Astrocyte (in vitro differentiated cells and primary cell): ENCODE results near the gene TMCC1. TPM values are rescaled to one million over a fixed set of nuclear protein-coding genes. Genes with fewer than 3 reads are reported as not detected.

ENCODE experiments used
- DNase-seq: peaks from one replicate; pipeline ENCODE4 v3.0.0-alpha.2; 2010; ENCODE audit warnings: low read depth
- FAIRE-seq: peaks from 2 replicates; lab custom pipeline; 2011; peaks lifted over from hg19 to GRCh38; lab: Jason Lieb, UNC
- H2AFZ ChIP-seq: 2 replicates; pipeline ENCODE4 v1.6.0; 2012; ENCODE audit warnings: low read depth, low read length, inconsistent platforms
- H3K27ac ChIP-seq: 2 replicates; pipeline ENCODE4 v1.5.1; 2011; ENCODE audit warnings: low read depth, low read length, inconsistent platforms
- H3K27me3 ChIP-seq: 2 replicates; pipeline ENCODE4 v1.6.0; 2011; ENCODE audit warnings: low read length, inconsistent platforms; ENCODE audit not compliant: insufficient read depth
- H3K36me3 ChIP-seq: 2 replicates; pipeline ENCODE4 v1.5.1; 2011; ENCODE audit warnings: low read length, inconsistent platforms; ENCODE audit not compliant: insufficient read depth
- H3K4me1 ChIP-seq: 2 replicates; pipeline ENCODE4 v1.5.1; 2011; ENCODE audit warnings: low read length, inconsistent platforms; ENCODE audit not compliant: insufficient read depth
- H3K4me2 ChIP-seq: 2 replicates; pipeline ENCODE4 v1.6.0; 2012; ENCODE audit warnings: low read length, inconsistent platforms
- H3K4me3 ChIP-seq: 2 replicates; pipeline ENCODE4 v1.5.1; 2011; ENCODE audit warnings: low read depth, mild to moderate bottlenecking, low read length, inconsistent platforms; ENCODE audit not compliant: insufficient read depth
- H3K79me2 ChIP-seq: 2 replicates; pipeline ENCODE4 v1.6.0; 2012; ENCODE audit warnings: mild to moderate bottlenecking, low read length, inconsistent platforms; ENCODE audit not compliant: insufficient read depth
- H3K9ac ChIP-seq: 2 replicates; pipeline ENCODE4 v1.6.0; 2012; ENCODE audit warnings: mild to moderate bottlenecking, low read length, inconsistent platforms
- H3K9me3 ChIP-seq: 2 replicates; pipeline ENCODE4 v1.5.1; 2012; ENCODE audit warnings: low read depth, mild to moderate bottlenecking, low read length, inconsistent platforms; ENCODE audit not compliant: insufficient read depth
- H4K20me1 ChIP-seq: 2 replicates; pipeline ENCODE4 v1.6.0; 2012; ENCODE audit warnings: low read length, inconsistent platforms; ENCODE audit not compliant: insufficient read depth
- H3K27ac Mint-ChIP-seq: one replicate; pipeline ENCODE4 v1.8.0; 2021; ENCODE audit warnings: mild to moderate bottlenecking, mixed read lengths; ENCODE audit not compliant: unreplicated experiment
- H3K27me3 Mint-ChIP-seq: one replicate; pipeline ENCODE4 v1.8.0; 2021; ENCODE audit warnings: low read depth, mixed read lengths; ENCODE audit not compliant: unreplicated experiment
- H3K36me3 Mint-ChIP-seq: one replicate; pipeline ENCODE4 v1.8.0; 2021; ENCODE audit warnings: low read depth, mixed read lengths; ENCODE audit not compliant: unreplicated experiment
- H3K4me1 Mint-ChIP-seq: one replicate; pipeline ENCODE4 v1.8.0; 2021; ENCODE audit warnings: low read depth, mixed read lengths; ENCODE audit not compliant: unreplicated experiment
- H3K4me3 Mint-ChIP-seq: one replicate; pipeline ENCODE4 v1.8.0; 2021; ENCODE audit warnings: mild to moderate bottlenecking, moderate library complexity, mixed read lengths; ENCODE audit not compliant: unreplicated experiment
- H3K9me3 Mint-ChIP-seq: one replicate; pipeline ENCODE4 v1.8.0; 2021; ENCODE audit warnings: mild to moderate bottlenecking, mixed read lengths; ENCODE audit not compliant: unreplicated experiment
- EZH2 ChIP-seq: IDR thresholded peaks from 2 replicates; pipeline ENCODE4 v1.6.1; 2012; ENCODE audit warnings: mild to moderate bottlenecking, low read length, inconsistent platforms; ENCODE audit not compliant: insufficient read depth
- total RNA-seq: library from RNA; stranded (reverse); gene quantifications from 2 replicates; pipeline ENCODE4 v1.2.1, GENCODE V29; 2021
- TF ChIP-seq, protein P1 (sequence below): IDR thresholded peaks from 2 replicates; pipeline ENCODE4 v1.5.1; 2011; ENCODE audit warnings: low read depth, mild to moderate bottlenecking, inconsistent platforms, low read length, moderate library complexity; ENCODE audit not compliant: insufficient read depth

Gene TMCC1
- total RNA-seq, 1 donor from 2014 or later: 37.9 TPM

DNA sequence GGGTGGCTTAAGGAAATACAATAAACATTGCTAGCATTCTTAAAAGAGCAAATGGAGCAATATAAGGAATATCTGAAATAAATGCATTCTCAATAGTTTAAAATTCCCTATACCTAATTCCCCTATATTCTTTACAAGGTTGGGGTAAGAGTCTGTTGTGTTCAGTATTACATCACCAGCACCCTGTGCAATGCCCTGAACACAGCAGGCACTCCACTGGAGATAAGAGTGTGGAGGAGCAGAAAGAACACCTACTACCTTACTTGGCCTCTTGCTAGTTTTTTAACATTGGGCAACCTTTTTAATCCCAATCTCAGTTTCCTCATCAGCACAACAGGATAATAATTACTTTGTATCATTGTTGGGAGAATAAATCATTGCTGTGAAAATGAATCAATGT, 146.9 kb downstream of the TMCC1 start:
- no peak overlapping the region for H3K27ac ChIP-seq
- no peak overlapping the region for H3K27ac Mint-ChIP-seq
- H3K36me3 ChIP-seq: no peaks in the 10 kb centered on the region
- H3K9me3 ChIP-seq: no peaks in the 10 kb centered on the region
- no peak overlapping the region for H3K4me2 ChIP-seq
- TF ChIP-seq, protein P1, sequence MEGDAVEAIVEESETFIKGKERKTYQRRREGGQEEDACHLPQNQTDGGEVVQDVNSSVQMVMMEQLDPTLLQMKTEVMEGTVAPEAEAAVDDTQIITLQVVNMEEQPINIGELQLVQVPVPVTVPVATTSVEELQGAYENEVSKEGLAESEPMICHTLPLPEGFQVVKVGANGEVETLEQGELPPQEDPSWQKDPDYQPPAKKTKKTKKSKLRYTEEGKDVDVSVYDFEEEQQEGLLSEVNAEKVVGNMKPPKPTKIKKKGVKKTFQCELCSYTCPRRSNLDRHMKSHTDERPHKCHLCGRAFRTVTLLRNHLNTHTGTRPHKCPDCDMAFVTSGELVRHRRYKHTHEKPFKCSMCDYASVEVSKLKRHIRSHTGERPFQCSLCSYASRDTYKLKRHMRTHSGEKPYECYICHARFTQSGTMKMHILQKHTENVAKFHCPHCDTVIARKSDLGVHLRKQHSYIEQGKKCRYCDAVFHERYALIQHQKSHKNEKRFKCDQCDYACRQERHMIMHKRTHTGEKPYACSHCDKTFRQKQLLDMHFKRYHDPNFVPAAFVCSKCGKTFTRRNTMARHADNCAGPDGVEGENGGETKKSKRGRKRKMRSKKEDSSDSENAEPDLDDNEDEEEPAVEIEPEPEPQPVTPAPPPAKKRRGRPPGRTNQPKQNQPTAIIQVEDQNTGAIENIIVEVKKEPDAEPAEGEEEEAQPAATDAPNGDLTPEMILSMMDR: no peak
- TF ChIP-seq EZH2: no peak
- H3K4me3 Mint-ChIP-seq: no peak overlapping the region
- no peak overlapping the region for H3K4me3 ChIP-seq
- no peaks in the 10 kb centered on the region for H3K4me1 ChIP-seq
- H3K9ac ChIP-seq: no peak overlapping the region
- peaks cover 14% of the 10 kb centered on the region for H3K79me2 ChIP-seq
- no peaks in the 10 kb centered on the region for H3K9me3 Mint-ChIP-seq
- peaks cover 9% of the 10 kb centered on the region for H3K4me1 Mint-ChIP-seq
- FAIRE-seq (no peak), DNase-seq (no peak)
- H3K27me3 ChIP-seq: no peaks in the 10 kb centered on the region
- no peak overlapping the region for H2AFZ ChIP-seq
- H4K20me1 ChIP-seq: peaks cover 19% of the 10 kb centered on the region
- H3K27me3 Mint-ChIP-seq: no peaks in the 10 kb centered on the region
- peaks cover 2% of the 10 kb centered on the region for H3K36me3 Mint-ChIP-seq

DNA sequence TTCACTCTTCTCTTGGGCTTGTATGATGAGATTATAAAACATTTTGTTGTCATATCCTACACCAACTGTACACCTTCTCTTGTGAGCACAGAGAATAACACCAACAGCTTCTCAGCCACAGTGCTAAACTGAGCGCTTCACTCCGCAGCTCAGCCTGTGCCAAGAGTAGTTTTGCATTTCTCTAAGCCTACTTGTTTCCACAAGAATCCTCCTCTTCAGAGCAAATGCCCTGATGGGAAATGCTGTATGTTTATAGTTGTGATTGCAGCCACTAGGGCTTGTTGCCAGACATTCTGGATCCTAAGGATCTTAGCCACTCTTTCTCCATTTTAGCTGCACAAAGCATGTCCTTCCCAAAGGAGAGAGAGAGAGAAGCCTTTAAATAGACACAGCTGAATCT, 148.3 kb downstream of the TMCC1 start:
- no peaks in the 10 kb centered on the region for H3K9me3 Mint-ChIP-seq
- Histone ChIP-seq H3K79me2 (peaks cover 13% of the 10 kb centered on the region), H3K27me3 (no peaks in the 10 kb centered on the region), H3K4me3 (no peak overlapping the region), H3K9me3 (no peaks in the 10 kb centered on the region), H3K9ac (no peak overlapping the region), H2AFZ (no peak overlapping the region), H3K4me2 (no peak overlapping the region), H3K27ac (no peak overlapping the region), H3K4me1 (no peaks in the 10 kb centered on the region), H3K36me3 (no peaks in the 10 kb centered on the region), H4K20me1 (peaks cover 19% of the 10 kb centered on the region)
- DNase-seq (peak; percentile 65), FAIRE-seq (no peak)
- H3K36me3 Mint-ChIP-seq: peaks cover 2% of the 10 kb centered on the region
- no peak for TF ChIP-seq EZH2
- TF ChIP-seq, protein P1: no peak
- peaks cover 9% of the 10 kb centered on the region for H3K4me1 Mint-ChIP-seq
- no peak overlapping the region for H3K27ac Mint-ChIP-seq
- no peak overlapping the region for H3K4me3 Mint-ChIP-seq
- H3K27me3 Mint-ChIP-seq: no peaks in the 10 kb centered on the region

DNA sequence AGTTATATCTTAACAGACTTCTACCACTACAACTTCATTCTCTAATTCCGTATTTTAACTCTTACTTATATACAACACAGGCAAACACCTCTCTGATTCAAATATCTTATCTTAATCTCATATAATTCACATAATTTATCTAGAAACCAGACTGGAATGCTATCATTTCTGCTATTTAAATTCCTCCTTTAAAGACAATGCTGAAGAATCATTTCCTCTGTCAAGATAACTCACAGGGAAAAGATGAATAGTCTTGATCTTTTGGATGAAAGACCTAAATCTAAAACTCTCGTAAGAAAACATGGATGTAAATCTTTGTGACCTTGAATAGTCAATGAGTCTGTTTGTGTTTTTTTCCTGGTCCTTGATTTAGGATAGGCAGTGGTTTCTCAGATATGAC, 151.7 kb downstream of the TMCC1 start:
- peaks cover 4% of the 10 kb centered on the region for H3K36me3 Mint-ChIP-seq
- Histone ChIP-seq H3K4me3 (no peak overlapping the region), H3K4me1 (no peaks in the 10 kb centered on the region), H4K20me1 (peaks cover 14% of the 10 kb centered on the region), H3K27me3 (no peaks in the 10 kb centered on the region), H3K9ac (no peak overlapping the region), H2AFZ (no peak overlapping the region), H3K4me2 (no peak overlapping the region), H3K36me3 (no peaks in the 10 kb centered on the region), H3K9me3 (no peaks in the 10 kb centered on the region), H3K27ac (no peak overlapping the region), H3K79me2 (peaks cover 9% of the 10 kb centered on the region)
- no peak for TF ChIP-seq EZH2
- TF ChIP-seq, protein P1: no peak
- H3K4me1 Mint-ChIP-seq: peaks cover 7% of the 10 kb centered on the region
- no peak overlapping the region for H3K27ac Mint-ChIP-seq
- H3K9me3 Mint-ChIP-seq: no peaks in the 10 kb centered on the region
- no peak overlapping the region for H3K4me3 Mint-ChIP-seq
- H3K27me3 Mint-ChIP-seq: no peaks in the 10 kb centered on the region
- DNase-seq (peak; percentile 7), FAIRE-seq (no peak)
